ENCODE measurements around the gene CFAP298.
"Not testable (repeated sequence)": the region's sequence is repeated elsewhere in the genome, so short reads cannot be mapped to it uniquely, and the experiment has no call there.

CFAP298 gene

GRCh38 chr21:32565856-32566465 lies 46.2 kb downstream of the CFAP298 start:
- FAIRE-seq = no peak

- FAIRE-seq = no peak
Observed at GRCh38 chr21:32562915-32563314, 49.3 kb downstream of the CFAP298 start.

DNA sequence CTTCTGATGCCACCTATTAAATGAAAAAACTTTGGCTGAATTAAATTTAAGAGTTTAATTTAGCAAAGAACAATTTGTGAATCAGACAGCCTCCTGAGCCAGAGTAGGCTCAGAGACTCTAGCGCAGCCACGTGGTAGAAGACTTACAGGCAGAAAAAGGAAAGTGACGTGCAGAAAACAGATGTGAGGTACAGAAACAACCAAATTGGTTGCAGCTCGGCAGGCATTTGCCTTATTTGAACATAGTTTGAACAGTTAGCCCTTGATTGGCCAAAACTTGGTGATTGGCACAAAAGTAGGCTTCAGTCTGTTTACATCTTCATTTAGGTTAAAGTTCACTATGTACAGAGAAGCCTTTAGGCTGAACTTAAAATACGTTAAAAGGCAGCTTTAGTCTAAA lies 49.8 kb downstream of the CFAP298 start:
- FAIRE-seq = no peak

DNA sequence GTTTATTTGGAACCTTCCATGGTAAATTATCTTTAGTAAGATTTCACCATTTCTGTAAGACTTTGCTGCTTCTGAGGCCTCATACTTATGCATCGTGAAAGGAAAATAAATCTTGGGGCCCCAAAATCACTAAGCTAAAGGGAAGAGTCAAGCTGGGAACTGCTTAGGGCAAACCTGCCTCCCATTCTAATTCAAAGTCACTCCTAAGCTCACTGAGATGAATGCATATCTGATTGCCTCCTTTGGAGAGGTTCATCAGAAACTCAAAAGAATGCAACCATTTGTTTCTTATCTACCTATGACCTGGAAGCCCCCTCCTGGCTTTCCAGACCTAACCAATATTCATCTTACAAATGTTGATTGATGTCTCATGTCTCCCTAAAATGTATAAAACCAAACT lies 50.7 kb downstream of the CFAP298 start:
- FAIRE-seq = not testable (repeated sequence)

GRCh38 chr21:32560896-32561295 lies 51.3 kb downstream of the CFAP298 start:
- no peak for FAIRE-seq

- FAIRE-seq = peak; percentile 92
Observed at GRCh38 chr21:32559006-32559610, 53.1 kb downstream of the CFAP298 start.

GRCh38 chr21:32558106-32558505 lies 54.1 kb downstream of the CFAP298 start:
- no peak for FAIRE-seq

DNA sequence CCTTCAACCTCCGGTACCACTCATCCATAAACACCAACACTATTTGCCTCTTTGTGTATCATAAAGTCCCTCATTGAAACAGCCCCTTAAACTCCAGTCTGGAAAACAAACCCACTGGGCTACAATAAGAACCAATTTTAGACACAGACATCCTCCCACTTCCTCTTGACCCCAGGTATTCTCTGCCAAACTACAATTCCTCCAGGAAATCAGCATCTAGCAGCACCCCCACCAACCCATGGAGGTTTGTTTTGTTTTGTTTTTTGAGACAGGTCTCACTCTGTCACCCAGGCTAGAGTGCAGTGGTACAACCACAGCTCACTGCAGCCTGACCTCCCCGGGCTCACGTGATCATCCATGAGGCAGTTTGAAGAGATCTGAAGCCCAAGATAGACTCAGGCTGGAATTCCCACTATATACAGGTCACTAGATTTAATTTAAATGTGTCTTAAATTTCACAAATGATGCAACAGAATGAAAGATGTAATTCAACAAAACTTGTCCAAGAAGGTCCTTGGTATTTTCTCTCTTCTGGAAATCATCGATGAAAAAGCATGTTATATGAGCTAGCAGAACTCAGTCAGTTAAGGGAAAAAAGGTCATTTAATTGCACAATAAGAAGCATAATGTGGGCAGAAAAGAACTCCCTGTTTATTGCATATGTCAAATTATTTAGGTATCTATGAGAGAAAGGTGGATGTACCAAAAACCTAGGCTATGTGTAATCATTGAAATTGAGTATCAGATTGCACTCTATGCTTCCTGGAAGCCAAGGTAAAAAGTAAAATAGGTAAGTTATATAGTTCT lies 57.1 kb downstream of the CFAP298 start:
- FAIRE-seq = no peak

DNA sequence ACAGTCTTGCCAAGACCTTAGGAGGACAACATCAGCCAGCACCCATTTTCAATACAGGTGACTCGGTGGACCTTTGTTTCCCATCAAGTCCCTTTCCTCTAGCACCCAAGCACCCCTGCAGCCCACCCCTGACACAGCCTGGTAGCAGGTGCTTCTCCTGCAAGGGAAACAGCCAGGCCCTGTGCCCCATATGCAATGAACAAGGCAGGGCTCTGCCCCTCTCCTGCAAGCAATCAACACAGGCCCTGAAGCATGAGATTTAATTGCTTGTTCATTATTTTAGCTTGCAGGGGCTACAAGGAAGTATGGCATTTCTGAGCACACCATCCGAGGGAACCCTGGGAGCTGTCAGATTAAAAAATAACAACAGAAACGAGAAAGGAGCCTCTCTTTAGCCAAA lies 62.3 kb downstream of the CFAP298 start:
- FAIRE-seq = no peak

DNA sequence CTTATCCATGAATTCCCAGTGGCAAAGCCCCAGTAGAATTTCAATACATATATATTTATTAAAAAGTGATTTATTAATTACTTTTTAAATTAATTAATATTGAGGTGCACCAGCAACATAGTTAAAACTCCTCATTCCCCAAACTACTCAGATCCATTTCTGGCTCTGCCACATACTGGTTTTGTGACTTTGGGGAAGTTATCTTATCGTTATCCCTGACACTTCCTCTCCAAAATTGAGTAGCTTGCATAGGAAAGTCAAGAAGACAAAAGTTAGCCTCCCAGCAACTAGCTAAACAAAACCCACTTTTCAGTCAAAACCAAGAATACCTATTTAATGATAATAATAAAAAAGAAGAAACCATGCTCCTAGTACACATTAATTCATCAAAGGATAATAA lies 62.7 kb downstream of the CFAP298 start:
- no peak for FAIRE-seq

Measured in colon (tissue), 2 donors.